Ishikawa (cell line): ENCODE data around the gene PDE3A.

Experiments
- CEBPB ChIP-seq: IDR thresholded peaks from 2 replicates; pipeline ENCODE4 v1.6.1; 2012
- CREB1 ChIP-seq: IDR thresholded peaks from 2 replicates; pipeline ENCODE4 v1.6.1; 2012; ENCODE audit warnings: low read depth
- EGR1 ChIP-seq: IDR thresholded peaks from 2 replicates; pipeline ENCODE4 v1.6.1; 2012
- EP300 ChIP-seq: IDR thresholded peaks from 2 replicates; pipeline ENCODE4 v1.6.1; 2012; ENCODE audit warnings: borderline replicate concordance
- FOXM1 ChIP-seq: IDR thresholded peaks from 2 replicates; pipeline ENCODE4 v1.6.1; 2012; ENCODE audit warnings: low read depth, borderline replicate concordance
- MAX ChIP-seq: IDR thresholded peaks from 2 replicates; pipeline ENCODE4 v1.6.1; 2012
- NFIC ChIP-seq: IDR thresholded peaks from 2 replicates; pipeline ENCODE4 v1.6.1; 2012
- RAD21 ChIP-seq: IDR thresholded peaks from 2 replicates; pipeline ENCODE4 v1.6.1; 2012; ENCODE audit warnings: low read depth
- REST ChIP-seq: IDR thresholded peaks from 2 replicates; pipeline ENCODE4 v1.6.1; 2012; ENCODE audit warnings: low read depth, mild to moderate bottlenecking
- TAF1 ChIP-seq: IDR thresholded peaks from 2 replicates; pipeline ENCODE4 v1.6.1; 2012; ENCODE audit warnings: low read depth, mild to moderate bottlenecking
- TCF12 ChIP-seq: IDR thresholded peaks from 2 replicates; pipeline ENCODE4 v1.6.1; 2012; ENCODE audit warnings: low read depth
- TEAD4 ChIP-seq: IDR thresholded peaks from 2 replicates; pipeline ENCODE4 v1.6.1; 2012
- YY1 ChIP-seq: IDR thresholded peaks from 2 replicates; pipeline ENCODE4 v1.6.1; 2012; ENCODE audit warnings: low read depth
- ZBTB7A ChIP-seq: IDR thresholded peaks from 2 replicates; pipeline ENCODE4 v1.6.1; 2012; ENCODE audit warnings: low read depth
- TF ChIP-seq, protein P1 (sequence below): IDR thresholded peaks from 2 replicates; pipeline ENCODE4 v1.6.1; 2012

PDE3A gene

DNA sequence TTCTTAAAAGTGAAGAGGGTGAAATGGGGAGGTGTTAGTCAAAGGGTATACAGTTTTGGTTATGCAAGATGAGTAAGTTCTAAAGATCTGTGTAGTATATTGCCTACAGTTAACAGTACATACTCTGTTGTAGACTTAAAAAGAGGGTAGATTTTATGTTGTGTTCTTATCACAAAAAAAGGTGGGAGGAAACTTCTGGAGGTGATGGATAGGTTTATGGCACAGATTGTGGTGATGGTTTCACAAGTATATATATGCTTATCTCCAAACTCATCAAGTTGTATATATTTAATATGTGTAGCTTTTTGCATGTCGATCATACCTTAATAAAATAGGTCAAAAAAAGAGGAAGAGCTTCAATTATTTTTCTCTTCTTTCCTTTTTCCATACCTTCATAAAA, 64.0 kb downstream of the PDE3A start:
- no peak for TF ChIP-seq EGR1
- TF ChIP-seq MAX, result no peak
- TF ChIP-seq TCF12, result no peak
- no peak for TF ChIP-seq ZBTB7A
- no peak for TF ChIP-seq TAF1
- no peak for TF ChIP-seq NFIC

- TF ChIP-seq TCF12 (no peak), EGR1 (no peak), TAF1 (no peak), CREB1 (no peak), MAX (no peak), ZBTB7A (no peak), NFIC (no peak), EP300 (no peak), REST (no peak), TEAD4 (no peak), FOXM1 (no peak), YY1 (no peak), RAD21 (no peak), CEBPB (no peak)
- TF ChIP-seq, protein P1, sequence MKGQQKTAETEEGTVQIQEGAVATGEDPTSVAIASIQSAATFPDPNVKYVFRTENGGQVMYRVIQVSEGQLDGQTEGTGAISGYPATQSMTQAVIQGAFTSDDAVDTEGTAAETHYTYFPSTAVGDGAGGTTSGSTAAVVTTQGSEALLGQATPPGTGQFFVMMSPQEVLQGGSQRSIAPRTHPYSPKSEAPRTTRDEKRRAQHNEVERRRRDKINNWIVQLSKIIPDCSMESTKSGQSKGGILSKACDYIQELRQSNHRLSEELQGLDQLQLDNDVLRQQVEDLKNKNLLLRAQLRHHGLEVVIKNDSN, result no peak
These were observed 66.7 kb downstream of the PDE3A start for GRCh38 chr12:20434996-20435395.

- TF ChIP-seq REST (no peak), RAD21 (no peak), EP300 (no peak), CEBPB (no peak), TEAD4 (no peak), ZBTB7A (no peak), TAF1 (no peak), MAX (no peak), NFIC (no peak), TCF12 (no peak), YY1 (no peak)
- TF ChIP-seq, protein P1, result no peak
These were observed 68.0 kb downstream of the PDE3A start for GRCh38 chr12:20436316-20436715.

DNA sequence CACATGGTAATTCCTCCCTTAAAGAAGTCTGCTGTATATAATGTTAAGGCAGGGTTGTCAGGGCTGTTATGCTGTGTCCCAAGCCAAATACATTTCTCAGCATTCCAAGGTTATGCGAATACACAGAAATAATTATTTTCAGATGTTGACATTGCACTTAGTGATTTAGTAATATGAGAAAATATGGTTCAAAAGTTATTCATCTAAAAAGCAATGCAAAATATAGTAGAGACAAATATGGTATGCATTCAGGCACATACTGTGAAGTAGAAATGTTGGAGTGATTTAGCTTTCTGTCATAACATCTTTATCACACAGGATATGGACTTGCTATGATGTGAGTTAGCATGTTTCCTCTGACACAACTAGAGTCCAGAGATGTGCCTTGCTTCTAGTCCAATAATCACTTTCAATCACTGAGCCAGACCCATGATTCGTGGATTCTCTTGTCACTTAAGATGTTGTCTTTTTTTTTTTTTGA, 70.0 kb downstream of the PDE3A start:
- TF ChIP-seq FOXM1 (no peak), NFIC (no peak), YY1 (no peak), TEAD4 (no peak), ZBTB7A (no peak), CEBPB (no peak), RAD21 (no peak), TCF12 (no peak), EP300 (no peak), CREB1 (no peak), MAX (no peak), TAF1 (no peak), EGR1 (no peak), REST (no peak)
- TF ChIP-seq, protein P1, result no peak
